ENCODE results near the gene ARL5A.
A peak's percentile ranks its signal among the peaks of the same experiment; 100 is the strongest.

Gene ARL5A

DNA sequence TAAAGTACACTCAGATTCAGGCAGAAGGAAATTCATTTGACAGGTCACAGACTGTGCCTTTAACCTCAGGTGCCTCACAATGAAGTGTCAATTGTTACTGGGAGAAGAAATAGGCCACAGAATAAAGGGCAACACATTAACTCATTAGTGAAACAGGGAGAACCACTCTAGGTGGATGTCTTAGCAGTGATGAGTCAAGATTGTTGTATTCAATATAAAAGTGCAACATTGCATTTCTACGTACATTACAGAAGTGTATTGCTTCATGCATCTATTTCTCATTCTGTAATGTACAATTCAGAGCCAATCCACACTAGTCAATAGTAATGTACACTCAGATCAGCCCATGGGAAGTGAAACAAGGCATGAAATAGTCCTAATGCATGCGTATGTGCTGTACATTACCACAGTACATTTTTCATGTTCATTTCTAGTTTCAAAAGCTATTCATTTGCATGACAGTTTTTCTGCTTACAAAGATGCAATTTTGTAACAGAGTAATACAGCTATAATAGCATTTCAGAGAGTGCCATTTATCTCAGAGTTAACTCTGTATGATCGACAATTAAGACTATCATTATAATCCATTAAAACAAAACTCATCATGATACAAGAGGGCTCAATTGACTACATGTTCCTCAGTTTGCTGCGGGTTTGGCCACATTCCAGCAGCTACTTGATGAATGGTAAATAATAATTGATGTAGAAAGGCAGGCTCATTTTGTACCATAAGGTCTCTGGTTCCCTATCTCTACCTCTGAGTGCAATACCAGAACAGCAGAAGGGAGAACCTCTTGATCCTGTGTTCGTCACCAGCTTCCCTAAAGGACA lies 12.2 kb upstream of the ARL5A start:
- no peak for DNase-seq

DNA sequence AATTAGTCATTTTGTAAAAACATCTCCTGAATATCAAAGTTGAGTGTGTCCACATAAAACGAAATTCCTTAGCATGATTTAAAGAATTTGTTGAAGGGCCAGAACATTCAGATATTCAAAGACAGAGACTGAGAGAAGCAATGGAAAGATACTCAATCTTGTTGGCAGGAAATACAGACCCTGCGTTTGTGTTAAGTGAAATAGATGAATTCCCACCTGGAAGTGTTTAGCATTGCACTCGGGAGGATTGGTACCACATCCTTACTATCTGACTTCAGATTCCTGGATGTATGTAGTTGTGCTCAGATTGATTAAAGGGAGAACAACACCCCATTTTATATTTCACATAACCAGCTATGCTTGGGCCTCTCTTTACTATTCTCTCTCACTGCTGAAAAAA lies 9.7 kb upstream of the ARL5A start:
- DNase-seq: no peak

GRCh38 chr2:151833984-151834383 lies 5.8 kb upstream of the ARL5A start:
- DNase-seq: no peak

DNA sequence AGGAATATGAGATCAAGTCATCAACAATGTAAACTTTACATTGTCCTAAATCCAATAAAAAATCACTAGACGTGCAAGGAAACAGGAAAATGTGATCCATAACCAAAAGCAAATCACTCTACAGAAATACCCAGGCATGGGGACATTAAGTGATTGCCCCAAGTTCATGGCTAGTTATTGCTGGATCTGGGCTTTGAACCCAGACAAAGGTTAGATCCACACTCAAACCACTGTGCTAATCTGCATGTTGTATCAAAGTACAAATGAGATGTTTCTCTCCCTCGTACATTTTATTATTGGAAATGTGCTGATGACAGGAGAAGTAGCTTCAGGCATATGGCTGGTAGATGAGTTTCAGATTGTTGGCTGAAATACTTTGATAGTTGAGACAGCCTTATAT lies 2.7 kb upstream of the ARL5A start:
- DNase-seq: no peak

DNA sequence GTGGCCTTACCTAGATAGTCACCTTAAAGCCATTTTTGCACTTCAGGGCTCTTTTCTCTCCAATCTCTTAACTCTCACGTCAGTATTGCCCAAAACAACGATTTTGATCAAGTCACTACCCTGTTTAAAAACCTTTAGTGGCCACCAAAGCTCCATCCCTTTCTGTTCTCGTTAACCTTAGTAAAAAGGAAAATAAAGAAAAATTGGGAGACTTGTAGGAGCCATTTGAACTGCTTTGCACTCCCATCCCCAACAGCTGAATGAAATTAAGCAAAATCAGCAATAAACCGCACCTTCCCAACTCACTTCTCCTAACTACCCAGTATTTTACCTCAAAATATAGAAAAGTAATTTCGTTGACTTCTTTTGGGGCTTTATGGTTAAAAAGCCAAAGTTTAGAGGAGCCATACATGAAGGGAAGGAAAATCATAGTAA lies 686 bp upstream of the ARL5A start:
- DNase-seq: no peak

GRCh38 chr2:151827564-151828142 lies 568 bp downstream of the ARL5A start:
- DNase-seq: peak; percentile 26

- no peak for DNase-seq
Observed at GRCh38 chr2:151826737-151827157, 1.5 kb downstream of the ARL5A start.

DNA sequence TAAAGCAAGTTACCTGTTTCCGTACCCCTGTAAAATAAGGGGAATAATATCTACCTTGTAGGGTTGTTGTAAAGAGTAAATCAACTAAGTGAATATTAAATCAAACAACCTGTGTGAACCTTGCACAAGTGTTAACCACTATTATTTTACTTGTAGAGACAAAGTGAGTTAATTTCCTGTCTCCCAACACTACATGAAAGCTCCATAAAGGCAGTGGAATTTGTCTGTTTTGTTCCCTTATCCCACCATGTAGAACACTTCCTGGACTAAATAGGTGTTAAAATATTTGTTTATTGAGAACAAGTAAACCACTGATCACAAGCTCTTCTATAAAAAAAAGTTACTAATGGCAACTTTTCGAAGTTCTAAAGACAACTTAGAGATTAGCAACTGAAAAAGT lies 3.3 kb downstream of the ARL5A start:
- DNase-seq: no peak

DNA sequence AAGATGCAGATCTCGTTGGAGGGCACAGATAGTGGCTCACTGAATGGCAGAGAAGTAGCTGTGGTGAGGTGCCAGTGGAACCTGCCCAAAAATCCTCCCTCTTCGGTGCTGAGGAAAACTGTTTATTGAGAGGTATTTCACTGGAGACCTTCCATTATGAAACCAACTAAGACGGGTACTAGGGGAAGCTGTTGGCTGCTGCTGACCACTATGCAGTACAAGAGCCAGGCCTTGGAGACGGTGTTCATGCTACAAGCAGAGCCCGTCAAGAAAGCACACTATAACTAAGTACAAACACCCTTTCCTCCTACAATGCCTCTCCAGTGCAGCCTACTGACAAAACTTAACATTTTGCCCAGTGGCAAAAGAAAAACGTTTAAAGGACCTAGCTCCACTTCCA lies 4.6 kb downstream of the ARL5A start:
- no peak for DNase-seq

DNA sequence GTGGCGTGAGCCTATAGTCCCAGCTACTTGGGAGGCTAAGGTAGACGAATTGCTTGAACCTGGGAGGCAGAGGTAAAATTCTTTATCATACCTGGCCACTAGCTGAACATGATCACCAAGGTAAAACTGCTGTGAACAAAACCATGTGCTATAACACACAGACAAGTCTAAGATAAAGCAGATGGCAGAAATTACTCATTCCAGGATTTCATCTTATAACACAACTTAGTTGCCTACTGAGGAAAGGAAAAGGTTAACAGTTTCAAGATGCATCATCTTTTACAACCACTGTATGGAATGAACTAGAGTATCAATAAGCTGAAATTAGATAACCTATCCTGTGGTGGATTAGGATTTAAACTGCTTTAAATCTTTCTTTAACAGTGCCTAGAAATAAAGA lies 8.3 kb downstream of the ARL5A start:
- no peak for DNase-seq

DNA sequence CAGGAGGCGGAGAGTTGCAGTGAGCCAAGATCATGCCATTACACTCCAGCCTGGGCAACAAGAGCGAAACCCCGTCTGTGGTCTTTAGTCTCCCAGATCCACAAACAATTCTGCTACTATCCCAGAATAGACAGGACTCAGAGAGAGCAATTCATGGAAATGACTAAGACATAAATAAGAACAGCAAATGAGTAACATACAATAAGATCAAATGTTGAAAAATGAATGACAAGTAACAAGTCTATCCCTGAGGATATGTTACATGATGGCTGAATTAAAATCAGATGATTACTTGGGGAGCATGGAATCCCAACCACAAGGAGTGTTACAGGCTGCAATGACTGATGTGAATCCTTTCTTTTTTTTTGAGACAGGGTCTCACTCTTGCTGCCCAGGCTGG lies 10.3 kb downstream of the ARL5A start:
- no peak for DNase-seq

- DNase-seq: no peak
Observed at GRCh38 chr2:151816843-151817242, 11.4 kb downstream of the ARL5A start.

- no peak for DNase-seq
Observed at GRCh38 chr2:151815821-151816489, 12.3 kb downstream of the ARL5A start.

DNA sequence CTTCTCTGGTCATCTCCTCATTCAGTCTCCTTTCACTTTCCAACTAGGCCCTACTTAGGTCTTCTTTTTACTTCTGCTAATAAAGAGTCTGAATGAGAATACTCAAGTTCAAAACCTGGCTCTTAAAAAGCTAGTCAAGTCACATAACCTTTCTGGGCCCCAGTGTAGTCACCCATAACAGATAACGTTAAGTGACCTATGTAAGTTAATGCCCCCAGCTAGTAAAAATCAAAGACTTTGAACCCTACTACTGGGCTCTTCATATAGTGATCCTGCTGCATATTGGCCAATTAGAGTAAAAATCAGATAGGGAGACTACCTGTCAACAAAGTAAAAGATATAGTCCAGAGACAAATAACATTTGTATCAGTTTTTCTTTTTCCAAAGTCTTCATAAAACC lies 17.7 kb downstream of the ARL5A start:
- no peak for DNase-seq

DNA sequence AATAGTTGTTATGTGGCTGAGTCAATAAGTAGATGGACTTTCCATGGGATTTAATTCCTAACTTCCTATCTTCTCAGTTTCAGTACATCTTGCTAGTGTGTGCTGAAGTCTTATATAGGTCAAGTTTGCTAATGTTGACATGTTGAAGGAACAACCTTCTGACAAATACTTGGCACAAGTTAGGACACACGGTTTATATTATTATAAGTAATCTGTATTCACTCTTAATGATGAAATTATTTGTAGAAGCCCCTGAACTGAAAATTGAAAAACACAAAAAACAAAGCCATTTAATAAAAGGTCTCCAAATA lies 19.2 kb downstream of the ARL5A start:
- DNase-seq: no peak

DNA sequence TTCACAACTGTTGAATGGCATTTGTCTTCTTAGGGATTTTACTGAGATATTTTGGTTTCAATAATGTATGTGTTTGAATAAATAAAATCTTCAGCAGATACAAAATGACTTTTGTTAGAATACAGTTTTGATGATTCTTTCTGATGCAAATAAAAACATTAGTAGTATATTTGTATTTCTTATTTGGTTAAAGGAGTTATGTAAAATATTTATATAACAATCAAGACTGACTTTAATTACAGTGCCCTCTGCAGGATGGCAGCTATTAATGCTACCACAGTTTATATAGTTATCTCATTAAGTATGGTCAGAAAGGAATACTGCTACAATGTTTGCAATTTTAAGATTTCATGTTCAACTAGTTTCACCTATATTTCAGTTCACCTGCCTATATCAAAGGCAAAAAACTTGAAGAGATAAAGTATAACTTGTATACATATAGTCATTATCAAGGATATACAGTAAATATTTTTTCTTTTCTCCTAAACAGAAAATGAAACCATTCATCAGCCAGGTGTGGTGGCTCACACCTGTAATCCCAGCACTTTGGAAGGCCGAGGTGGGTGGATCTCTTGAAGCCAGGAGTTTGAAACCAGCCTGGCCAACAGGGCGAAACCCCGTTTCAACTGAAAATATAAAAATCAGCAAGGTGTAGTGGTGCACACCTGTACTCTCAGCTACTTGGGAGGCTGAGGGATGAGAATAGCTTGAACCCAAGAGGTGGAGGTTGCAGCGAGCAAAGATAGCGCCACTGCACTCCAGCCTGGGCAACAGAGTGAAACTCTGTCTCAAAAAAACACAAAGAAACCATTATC lies 19.8 kb downstream of the ARL5A start:
- no peak for DNase-seq

GRCh38 chr2:151805961-151806360 lies 22.3 kb downstream of the ARL5A start:
- no peak for DNase-seq

GRCh38 chr2:151805343-151805742 lies 22.9 kb downstream of the ARL5A start:
- no peak for DNase-seq

DNA sequence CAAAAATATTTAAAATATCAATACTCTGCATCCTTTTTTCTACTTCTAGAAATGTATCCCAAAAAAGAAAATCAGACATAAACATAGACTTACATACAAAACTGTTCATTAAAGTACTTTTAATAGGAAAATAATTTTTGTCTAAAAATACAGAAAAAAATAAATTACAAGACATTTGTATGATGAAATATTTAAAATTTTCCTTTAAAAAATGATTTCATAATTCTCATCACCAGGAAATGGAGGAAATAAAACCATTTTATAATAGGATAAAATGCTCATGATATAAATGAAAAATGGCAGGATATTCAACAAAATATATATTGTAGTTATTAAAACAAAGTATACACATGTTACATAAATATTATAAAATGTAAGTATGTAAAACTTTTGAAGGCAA lies 24.4 kb downstream of the ARL5A start:
- DNase-seq: no peak

DNA sequence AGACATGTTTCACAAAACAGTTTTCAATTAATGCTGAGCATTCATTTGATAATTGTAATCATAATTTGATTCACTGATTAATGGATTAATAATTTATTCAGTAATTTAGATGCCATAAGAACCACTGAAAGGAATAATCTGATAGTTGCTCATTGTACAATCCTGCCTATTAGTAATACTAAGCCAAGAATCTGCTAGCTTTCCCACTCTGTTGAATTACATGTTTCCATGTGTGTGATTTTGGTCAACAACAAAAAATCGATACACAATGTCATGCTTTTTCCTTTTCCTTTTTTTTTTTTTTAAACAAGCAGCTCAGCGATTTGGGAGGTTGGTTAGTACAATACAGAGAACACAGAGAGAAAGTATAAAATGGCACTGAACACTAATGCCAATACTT lies 25.9 kb downstream of the ARL5A start:
- DNase-seq: no peak

- DNase-seq: no peak
Observed at GRCh38 chr2:151799886-151800292, 28.3 kb downstream of the ARL5A start.

DNA sequence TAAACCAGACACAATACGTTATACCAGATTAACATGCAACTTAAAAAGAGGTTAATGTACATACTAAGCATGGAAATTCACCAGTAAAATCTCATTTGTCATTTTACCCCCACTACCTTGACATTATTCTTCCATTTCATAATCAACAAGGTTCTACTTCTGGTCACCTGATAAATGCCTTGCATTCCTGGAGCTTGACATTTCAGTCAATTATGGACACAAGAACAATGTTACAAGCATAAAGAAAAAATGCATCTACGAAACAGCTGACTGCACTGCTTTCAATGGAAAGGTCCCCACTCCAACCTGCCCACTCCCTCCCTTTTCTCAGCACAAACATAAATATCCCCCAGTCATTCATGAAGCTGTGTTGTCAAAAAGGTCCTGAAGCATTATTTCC lies 31.4 kb downstream of the ARL5A start:
- no peak for DNase-seq

GRCh38 chr2:151795646-151796240 lies 32.5 kb downstream of the ARL5A start:
- DNase-seq: no peak
